Left renal cortex interstitium (tissue), 4 donors: ENCODE results near the gene SRD5A1. TPM values are rescaled to one million over a fixed set of nuclear protein-coding genes. Genes with fewer than 3 reads are reported as not detected.

Experiments used
- DNase-seq, 4 donors: peaks; one replicate each; pipeline ENCODE4 v3.0.0-alpha.2; 2013; ENCODE audit warnings: low read depth in 4 of 4, low spot score in 2 of 4, missing footprints in 1 of 4
- polyA plus RNA-seq, 4 donors: library from polyadenylated mRNA; unstranded; fragments of 120-200 nt; gene quantifications; one replicate each; pipeline ENCODE4 v1.2.1, GENCODE V29; 2013; ENCODE audit not compliant: insufficient read length in 4 of 4

The SRD5A1 gene
- 10 to 100 TPM; 10.7 to 13.5 (median 12.2) TPM for polyA plus RNA-seq

- peak; percentile 83 to 96 (median 89) for DNase-seq
Measured at GRCh38 chr5:6632888-6633468, at the start of gene SRD5A1, which contains the start of gene NSUN2. SRD5A1 (plus strand) TSS chr5:6633440; CDS start chr5:6633577, 137 bp downstream. NSUN2 (minus strand) TSS chr5:6633044; CDS start chr5:6632979, 65 bp downstream.

DNA sequence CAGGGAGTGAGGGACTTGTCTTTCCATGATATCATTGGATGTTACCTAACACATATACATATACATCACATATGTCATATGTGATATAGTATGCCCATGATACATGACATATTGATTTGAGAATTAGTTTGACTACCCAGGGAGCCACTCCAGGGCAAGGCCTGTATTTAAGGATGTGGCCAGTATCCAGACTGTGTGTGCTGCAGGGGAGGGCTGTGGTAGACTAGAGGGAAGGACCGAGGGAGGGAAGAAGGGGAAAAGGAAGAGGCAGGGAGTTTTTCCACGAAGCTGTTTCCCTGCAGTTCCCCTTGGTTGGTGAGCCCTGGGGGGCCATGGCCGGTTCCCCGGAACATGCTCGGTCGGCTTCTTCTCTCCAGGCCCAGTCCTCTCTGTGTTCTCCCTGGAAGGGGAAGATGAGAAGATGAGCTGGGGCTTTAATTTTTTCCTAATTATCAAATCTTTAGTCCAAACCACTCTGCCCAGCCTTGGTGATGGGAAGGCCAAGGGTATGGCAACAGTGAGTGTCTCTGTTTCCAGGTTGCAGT, 49.1 kb upstream of the SRD5A1 start:
- DNase-seq = no peak

- DNase-seq = no peak
Measured at GRCh38 chr5:6584727-6585126, 48.5 kb upstream of the SRD5A1 start.

GRCh38 chr5:6585168-6585567, 48.1 kb upstream of the SRD5A1 start:
- no peak for DNase-seq

DNA sequence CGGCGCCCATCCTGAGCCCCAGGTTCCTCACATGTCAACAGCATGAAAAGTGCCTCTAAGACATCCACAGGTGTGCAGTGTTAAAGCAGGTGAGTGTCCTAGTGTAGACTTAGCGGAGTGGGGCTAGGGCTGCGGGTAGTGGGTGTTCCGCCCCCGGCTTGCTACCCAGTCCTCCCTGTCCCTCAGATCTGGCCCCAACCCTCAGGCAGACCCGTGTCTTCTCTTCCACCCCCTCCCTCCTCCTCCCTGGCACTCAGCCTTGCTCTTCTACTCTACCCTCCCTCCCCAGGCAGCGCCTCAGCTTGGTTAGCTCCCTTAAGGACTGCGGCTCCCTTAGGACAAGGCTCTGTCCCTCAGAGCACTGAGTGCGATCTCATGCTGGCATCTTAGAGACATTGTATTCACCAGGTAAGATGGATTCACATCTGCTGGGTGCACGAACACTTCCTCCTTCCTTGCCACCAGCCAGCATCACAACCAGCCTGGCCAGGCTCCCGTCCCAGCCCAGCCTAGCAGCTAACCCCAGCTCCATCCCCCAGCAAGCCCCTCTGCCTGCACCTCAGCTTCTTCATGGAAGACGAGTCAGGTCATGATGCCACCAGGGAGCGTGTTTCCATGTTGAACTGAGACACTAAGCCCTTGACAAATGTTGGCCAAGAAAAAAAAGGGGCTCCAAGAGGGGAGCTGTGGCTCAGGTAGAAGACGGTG, 47.1 kb upstream of the SRD5A1 start:
- no peak for DNase-seq

DNA sequence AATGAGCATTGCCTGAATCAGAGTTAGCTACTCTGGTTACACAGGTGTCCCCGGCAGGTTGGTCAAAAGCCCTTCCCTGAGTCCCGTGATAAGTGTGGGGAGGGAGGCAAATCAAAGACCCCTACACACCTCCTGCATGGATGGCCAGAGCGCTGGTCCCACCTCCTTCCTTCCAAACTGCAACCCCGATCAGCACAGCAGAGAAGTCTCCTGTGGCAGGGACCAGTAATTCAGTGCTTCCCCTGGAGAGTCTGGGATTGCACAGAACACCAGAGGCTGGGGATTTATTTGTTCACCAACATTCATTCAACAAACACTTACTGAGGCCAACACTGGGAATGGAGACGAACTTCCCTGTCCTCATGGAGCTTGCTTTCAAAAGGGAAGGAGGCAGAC, 46.6 kb upstream of the SRD5A1 start:
- no peak for DNase-seq

- DNase-seq = no peak
Measured at GRCh38 chr5:6587171-6587570, 46.1 kb upstream of the SRD5A1 start.

GRCh38 chr5:6590581-6590980, 42.7 kb upstream of the SRD5A1 start:
- DNase-seq = no peak

DNA sequence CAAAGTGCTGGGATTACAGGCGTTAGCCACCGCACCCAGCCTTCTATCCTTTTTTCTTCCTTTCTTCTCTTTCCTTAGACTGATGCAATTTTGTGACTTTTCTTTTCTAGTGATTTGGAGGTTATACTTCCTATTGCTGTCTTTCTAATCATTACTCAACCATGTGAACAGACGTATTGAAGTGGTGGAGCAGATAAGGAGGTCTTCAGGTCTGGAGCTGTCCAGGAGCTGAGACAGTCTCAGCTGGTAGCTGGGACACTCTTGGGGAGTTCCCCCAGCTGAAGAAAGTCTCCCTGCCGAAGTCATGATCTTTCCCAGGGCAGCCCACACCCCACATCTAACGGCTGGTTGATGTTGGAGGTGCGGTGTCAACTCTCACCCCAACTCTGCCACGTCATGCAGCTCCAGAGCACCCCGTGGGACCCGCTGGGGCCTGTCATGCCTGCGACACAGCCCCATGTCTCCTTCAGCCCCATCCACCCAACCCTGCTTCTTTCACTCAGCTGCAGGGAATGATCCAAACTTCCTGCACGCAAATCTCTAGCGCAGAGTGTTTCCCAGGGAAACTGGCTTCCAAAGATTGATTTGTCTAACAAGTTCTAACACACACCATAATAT, 41.5 kb upstream of the SRD5A1 start:
- DNase-seq = no peak

GRCh38 chr5:6592601-6593000, 40.6 kb upstream of the SRD5A1 start:
- no peak for DNase-seq

DNA sequence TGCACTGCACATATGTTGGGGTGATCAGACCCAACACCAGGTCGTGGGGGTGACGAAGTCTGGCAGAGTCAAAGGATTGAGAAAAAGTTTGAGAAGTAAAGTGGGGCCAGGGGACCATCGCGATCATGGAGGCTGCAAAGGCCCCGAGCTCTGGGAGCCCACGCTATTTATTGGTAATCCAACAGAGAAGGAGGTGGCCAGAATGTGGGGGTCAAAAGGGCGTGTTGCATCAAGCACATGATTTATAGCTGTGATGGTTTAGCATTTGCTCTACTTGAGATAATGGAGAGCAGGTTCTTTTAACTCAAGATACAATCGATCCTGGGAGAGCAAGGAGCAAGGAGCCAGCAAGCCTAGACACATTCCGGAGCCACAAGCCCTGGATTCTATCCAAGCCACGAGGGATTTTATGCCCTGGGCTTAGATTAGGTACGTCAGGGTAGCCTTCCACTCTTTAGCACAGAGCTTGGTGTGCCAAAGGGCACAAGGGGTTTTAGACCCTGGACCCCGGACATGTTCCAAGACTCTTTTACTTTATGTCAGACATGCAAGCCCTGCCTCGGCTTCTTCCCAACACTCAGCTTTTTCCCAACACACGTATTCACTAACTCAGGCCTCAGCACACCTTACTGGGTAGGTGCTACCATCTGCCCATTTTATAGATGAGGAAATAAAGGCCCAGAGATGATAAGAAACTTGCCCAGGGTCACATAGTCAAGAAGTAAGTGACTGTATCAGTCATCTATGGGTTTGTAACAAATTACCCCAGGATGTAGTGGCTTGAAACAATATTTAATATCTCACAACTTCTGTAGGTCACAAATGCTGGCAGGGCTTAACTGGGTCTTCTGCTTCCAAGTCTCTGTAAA, 39.9 kb upstream of the SRD5A1 start:
- DNase-seq = no peak

- no peak for DNase-seq
Measured at GRCh38 chr5:6594066-6594465, 39.2 kb upstream of the SRD5A1 start.

GRCh38 chr5:6595405-6595804, 37.8 kb upstream of the SRD5A1 start:
- no peak for DNase-seq

GRCh38 chr5:6596388-6596787, 36.9 kb upstream of the SRD5A1 start:
- DNase-seq = no peak

DNA sequence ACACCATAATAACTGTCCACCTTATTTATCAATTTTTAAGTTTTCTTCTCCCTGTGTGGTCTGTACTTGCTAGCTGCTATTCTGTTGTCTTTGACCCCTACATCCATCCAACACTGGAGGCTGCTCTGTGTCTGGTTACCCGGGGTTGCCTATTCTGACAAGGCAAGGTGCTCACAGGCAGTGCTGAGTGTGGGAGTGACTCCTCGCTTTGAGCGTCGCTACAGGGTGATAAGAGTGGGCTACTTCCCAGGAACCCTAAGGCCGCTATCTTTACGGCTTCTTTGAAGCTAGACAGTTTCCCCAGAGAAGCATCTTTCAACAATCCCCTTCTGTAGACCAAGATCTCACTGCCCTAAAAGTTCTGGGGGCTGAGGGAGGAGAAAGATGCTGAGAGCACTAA, 35.7 kb upstream of the SRD5A1 start:
- DNase-seq = no peak

GRCh38 chr5:6598351-6598900, 34.8 kb upstream of the SRD5A1 start:
- no peak for DNase-seq

DNA sequence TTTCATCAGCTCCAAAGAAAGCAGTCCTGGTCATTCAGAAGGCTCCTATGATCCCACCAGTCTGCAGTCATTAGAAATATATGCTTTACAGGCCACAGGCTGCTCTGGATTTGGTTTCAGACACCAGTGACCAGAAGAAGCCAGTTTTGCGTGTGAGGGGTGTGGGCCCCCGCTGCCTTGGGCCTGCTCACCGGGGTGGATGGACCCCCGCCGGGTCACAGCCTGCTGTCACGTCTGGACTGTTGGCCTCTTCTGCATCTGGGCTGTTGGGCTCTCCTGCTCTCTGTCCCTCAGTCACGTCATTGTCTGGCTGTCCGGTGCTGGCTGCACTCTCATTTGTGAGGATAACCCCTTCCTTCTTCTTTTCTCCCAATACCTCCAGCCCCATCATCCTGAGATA, 33.5 kb upstream of the SRD5A1 start:
- no peak for DNase-seq

- DNase-seq = no peak
Measured at GRCh38 chr5:6601271-6601670, 32.0 kb upstream of the SRD5A1 start.

GRCh38 chr5:6601816-6602215, 31.4 kb upstream of the SRD5A1 start:
- no peak for DNase-seq

DNA sequence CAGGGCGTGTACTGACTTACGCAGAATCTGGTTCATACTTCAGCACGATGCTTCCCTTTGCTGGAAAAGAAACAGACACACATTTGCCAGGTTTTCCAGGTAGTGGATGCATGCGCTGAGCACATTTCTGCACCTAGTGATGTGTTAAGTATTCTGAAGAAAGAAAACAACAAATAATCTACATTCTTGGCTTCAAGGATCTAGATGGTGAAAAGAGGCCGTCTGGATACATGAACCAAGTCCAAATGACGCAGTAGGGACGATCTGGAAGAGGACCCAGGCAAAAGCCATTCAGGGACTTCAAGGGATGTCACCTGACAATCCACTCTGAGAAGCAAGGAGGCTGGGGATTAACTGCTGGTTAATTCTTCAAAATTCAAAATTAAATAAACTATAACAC, 30.8 kb upstream of the SRD5A1 start:
- no peak for DNase-seq
